HUES64 (cell line): ENCODE data around the gene NCSTN.

ENCODE experiments used
- H3K27ac ChIP-seq: 2 replicates; pipeline ENCODE4 v1.7.0; 2013; ENCODE audit warnings: low read depth, low read length, inconsistent platforms
- H3K27me3 ChIP-seq: 2 replicates; pipeline ENCODE4 v1.6.1; 2013; ENCODE audit warnings: mild to moderate bottlenecking, low read length; ENCODE audit not compliant: insufficient read depth
- H3K36me3 ChIP-seq: 2 replicates; pipeline ENCODE4 v1.6.1; 2013; ENCODE audit warnings: mild to moderate bottlenecking, low read length; ENCODE audit not compliant: insufficient read depth
- H3K4me1 ChIP-seq: 2 replicates; pipeline ENCODE4 v1.6.1; 2013; ENCODE audit warnings: mild to moderate bottlenecking, low read length, moderate library complexity; ENCODE audit not compliant: insufficient read depth
- H3K4me3 ChIP-seq: 2 replicates; pipeline ENCODE4 v1.5.1; 2013; ENCODE audit warnings: mild to moderate bottlenecking, low read length, moderate library complexity
- H3K9ac ChIP-seq: 2 replicates; pipeline ENCODE4 v1.6.1; 2013; ENCODE audit warnings: mild to moderate bottlenecking, low read depth, low read length
- H3K9me3 ChIP-seq: 2 replicates; pipeline ENCODE4 v1.6.1; 2013; ENCODE audit warnings: low read depth, low read length; ENCODE audit not compliant: insufficient read depth
- WGBS: fragments of 150-250, 120-280 bp; methylation state at CpG from one replicate; pipeline ENCODE4 v1.1.7; 2013; ENCODE audit warnings: missing lambda C conversion rate; 5-methylcytosine and 5-hydroxymethylcytosine counted together

Gene NCSTN

GRCh38 chr1:160352555-160352954, 9.4 kb downstream of the NCSTN start:
- WGBS = 95% methylated on average over 8 of the region's 8 CpGs
- Histone ChIP-seq H3K27me3 (no peaks in the 10 kb centered on the region), H3K4me1 (no peaks in the 10 kb centered on the region), H3K36me3 (peaks cover 98% of the 10 kb centered on the region), H3K9me3 (no peaks in the 10 kb centered on the region), H3K27ac (no peak overlapping the region), H3K4me3 (no peak overlapping the region), H3K9ac (no peak overlapping the region)

- Histone ChIP-seq H3K27ac (no peak overlapping the region), H3K36me3 (peaks cover 99% of the 10 kb centered on the region), H3K4me1 (no peaks in the 10 kb centered on the region), H3K9me3 (no peaks in the 10 kb centered on the region), H3K27me3 (no peaks in the 10 kb centered on the region), H3K4me3 (no peak overlapping the region), H3K9ac (no peak overlapping the region)
- 95% methylated on average over 2 of the region's 2 CpGs for WGBS
Measured at GRCh38 chr1:160353223-160353622, 10.0 kb downstream of the NCSTN start.

- no peaks in the 10 kb centered on the region for H3K4me1 ChIP-seq
- no peak overlapping the region for H3K9ac ChIP-seq
- H3K4me3 ChIP-seq = no peak overlapping the region
- 75% methylated on average over 5 of the region's 5 CpGs for WGBS
- H3K9me3 ChIP-seq = no peaks in the 10 kb centered on the region
- H3K36me3 ChIP-seq = peaks cover 96% of the 10 kb centered on the region
- H3K27me3 ChIP-seq = no peaks in the 10 kb centered on the region
- no peak overlapping the region for H3K27ac ChIP-seq
Measured at GRCh38 chr1:160354388-160354985, 11.3 kb downstream of the NCSTN start.

- Histone ChIP-seq H3K27ac (no peak overlapping the region), H3K4me3 (no peak overlapping the region), H3K36me3 (peaks cover 83% of the 10 kb centered on the region), H3K9ac (no peak overlapping the region), H3K9me3 (no peaks in the 10 kb centered on the region), H3K27me3 (no peaks in the 10 kb centered on the region), H3K4me1 (peaks cover 9% of the 10 kb centered on the region)
- 92% methylated on average over 7 of the region's 7 CpGs for WGBS
Measured at GRCh38 chr1:160357286-160358002, 14.3 kb downstream of the NCSTN start.

GRCh38 chr1:160358073-160358472, 14.9 kb downstream of the NCSTN start:
- no peak overlapping the region for H3K4me3 ChIP-seq
- no peaks in the 10 kb centered on the region for H3K27me3 ChIP-seq
- H3K9ac ChIP-seq = no peak overlapping the region
- H3K36me3 ChIP-seq = peaks cover 77% of the 10 kb centered on the region
- peaks cover 16% of the 10 kb centered on the region for H3K4me1 ChIP-seq
- H3K9me3 ChIP-seq = no peaks in the 10 kb centered on the region
- 95% methylated on average over 4 of the region's 4 CpGs for WGBS
- H3K27ac ChIP-seq = no peak overlapping the region

- Histone ChIP-seq H3K4me3 (no peak overlapping the region), H3K4me1 (peaks cover 20% of the 10 kb centered on the region), H3K9me3 (no peaks in the 10 kb centered on the region), H3K27ac (no peak overlapping the region), H3K27me3 (no peaks in the 10 kb centered on the region), H3K9ac (no peak overlapping the region; the same call in 1 of the 2 replicates), H3K36me3 (peaks cover 62% of the 10 kb centered on the region)
- WGBS = 93% methylated on average over 9 of the region's 9 CpGs
Measured at GRCh38 chr1:160359559-160360226, 16.5 kb downstream of the NCSTN start.

- Histone ChIP-seq H3K27me3 (no peaks in the 10 kb centered on the region), H3K4me3 (no peak overlapping the region), H3K9me3 (no peaks in the 10 kb centered on the region), H3K36me3 (peaks cover 56% of the 10 kb centered on the region), H3K4me1 (peaks cover 20% of the 10 kb centered on the region), H3K27ac (no peak overlapping the region), H3K9ac (no peak overlapping the region; the same call in 1 of the 2 replicates)
- 93% methylated on average over 8 of the region's 8 CpGs for WGBS
Measured at GRCh38 chr1:160360227-160360695, 17.1 kb downstream of the NCSTN start.

GRCh38 chr1:160361199-160361598, 18.0 kb downstream of the NCSTN start:
- WGBS = 92% methylated on average over 2 of the region's 2 CpGs
- Histone ChIP-seq H3K9me3 (no peaks in the 10 kb centered on the region), H3K27me3 (no peaks in the 10 kb centered on the region), H3K27ac (no peak overlapping the region), H3K36me3 (peaks cover 47% of the 10 kb centered on the region), H3K4me3 (no peak overlapping the region), H3K4me1 (peaks cover 20% of the 10 kb centered on the region), H3K9ac (no peak overlapping the region)

- Histone ChIP-seq H3K9ac (peak overlapping the region; percentile 40), H3K36me3 (peaks cover 41% of the 10 kb centered on the region), H3K27ac (peak overlapping the region; percentile 29), H3K9me3 (no peaks in the 10 kb centered on the region), H3K4me1 (peaks cover 20% of the 10 kb centered on the region), H3K4me3 (no peak overlapping the region), H3K27me3 (no peaks in the 10 kb centered on the region)
- 80% methylated on average over 4 of the region's 4 CpGs for WGBS
Measured at GRCh38 chr1:160361814-160362167, 18.6 kb downstream of the NCSTN start.

- H3K4me3 ChIP-seq = no peak overlapping the region
- H3K36me3 ChIP-seq = peaks cover 35% of the 10 kb centered on the region
- peaks cover 20% of the 10 kb centered on the region for H3K4me1 ChIP-seq
- H3K27ac ChIP-seq = peak overlapping the region; percentile 29
- 50% methylated on average over 9 of the region's 9 CpGs for WGBS
- H3K9ac ChIP-seq = peak overlapping the region; percentile 46
- H3K27me3 ChIP-seq = no peaks in the 10 kb centered on the region
- H3K9me3 ChIP-seq = no peaks in the 10 kb centered on the region
Measured at GRCh38 chr1:160362168-160362957, 19.2 kb downstream of the NCSTN start.

- peak overlapping the region; percentile 46; the same call in 1 of the 2 replicates for H3K9ac ChIP-seq
- H3K27ac ChIP-seq = peak overlapping the region; percentile 62
- H3K4me3 ChIP-seq = no peak overlapping the region
- no peaks in the 10 kb centered on the region for H3K9me3 ChIP-seq
- H3K4me1 ChIP-seq = peaks cover 20% of the 10 kb centered on the region
- H3K27me3 ChIP-seq = no peaks in the 10 kb centered on the region
- 59% methylated on average over 4 of the region's 5 CpGs for WGBS
- H3K36me3 ChIP-seq = peaks cover 29% of the 10 kb centered on the region
Measured at GRCh38 chr1:160363010-160363409, 19.8 kb downstream of the NCSTN start.
